BJ (cell line): ENCODE measurements around the gene NLE1. TPM values are rescaled to one million over a fixed set of nuclear protein-coding genes. Genes with fewer than 3 reads are reported as not detected.

Source experiments
- CTCF ChIA-PET: fragments of 350-600 bp; formaldehyde crosslinking; extraction: SDS; loops from one replicate; lab custom pipeline; 2021; ENCODE audit warnings: antibody characterized with exemption, inconsistent platforms; lab: Yijun Ruan, JAX
- POLR2A ChIA-PET: fragments of 300-600 bp; sonication (Branson Sonifier 250); formaldehyde crosslinking; extraction: SDS; loops from one replicate; lab custom pipeline; 2021; ENCODE audit warnings: antibody characterized with exemption; lab: Charles Lee
- DNase-seq: peaks from one replicate; pipeline ENCODE4 v3.0.0-alpha.2; 2011; ENCODE audit warnings: low read depth
- H3K27me3 ChIP-seq: 2 replicates; pipeline ENCODE4 v1.6.0; 2011; ENCODE audit warnings: low read length; ENCODE audit not compliant: control insufficient read depth, insufficient read depth
- H3K36me3 ChIP-seq: 2 replicates; pipeline ENCODE4 v1.5.1; 2011; ENCODE audit warnings: low read length; ENCODE audit not compliant: control insufficient read depth, insufficient read depth
- H3K4me3 ChIP-seq: 2 replicates; pipeline ENCODE4 v1.5.1; 2011; ENCODE audit warnings: low read depth, mild to moderate bottlenecking, control low read depth, low read length
- CTCF ChIP-seq: IDR thresholded peaks from 2 replicates; pipeline ENCODE4 v1.5.1; 2011; ENCODE audit warnings: low read depth, mild to moderate bottlenecking, control low read depth, inconsistent platforms, low read length, moderate library complexity; ENCODE audit not compliant: insufficient read depth
- polyA plus RNA-seq: library from polyadenylated mRNA; depleted of rRNA; stranded (reverse); fragments of >200 nt; gene quantifications from 2 replicates; pipeline ENCODE4 v1.2.3, GENCODE V29; 2011

NLE1 gene
- polyA plus RNA-seq, 1 experiment = 14.9 TPM

- no peak for TF ChIP-seq CTCF
- Histone ChIP-seq H3K27me3 (no peaks in the 10 kb centered on the region), H3K4me3 (no peak overlapping the region), H3K36me3 (peaks cover 11% of the 10 kb centered on the region)
- ChIA-PET POLR2A (no interaction called here), CTCF (interaction anchor here (1.8 to 3.2 kb wide), 3 partner anchors 9 to 17 kb away, joined by 4 to 13 read pairs (median 9); partner anchors contain the start of gene RAD51D)
- no peak for DNase-seq
Observed at GRCh38 chr17:35103271-35103670, 38.8 kb downstream of the NLE1 start.

DNA sequence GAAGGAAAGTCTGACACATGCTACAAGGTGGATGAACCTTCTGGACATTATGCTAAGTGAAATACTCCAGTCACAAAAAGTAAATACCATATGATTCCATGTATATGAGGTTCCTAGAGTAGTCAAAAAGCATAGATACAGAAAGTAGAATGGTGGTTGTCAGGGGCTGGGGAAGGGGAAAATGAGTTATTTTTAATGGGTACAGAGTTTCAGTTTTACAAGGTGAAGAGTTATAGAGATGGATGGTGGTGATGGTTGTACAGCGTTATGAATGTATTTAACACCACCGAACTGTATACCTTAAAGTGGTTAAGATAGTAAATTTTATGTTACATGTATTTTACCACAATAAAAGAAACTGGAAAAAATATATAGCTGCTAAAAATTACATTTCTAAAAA, 40.4 kb downstream of the NLE1 start:
- H3K36me3 ChIP-seq = peaks cover 10% of the 10 kb centered on the region
- DNase-seq = no peak
- H3K27me3 ChIP-seq = no peaks in the 10 kb centered on the region
- ChIA-PET POLR2A (no interaction called here), CTCF (interaction anchor here (1.6 to 3.2 kb wide), 3 partner anchors 7 to 18 kb away, joined by 4 to 13 read pairs (median 4); partner anchors contain the start of gene RAD51D)
- no peak overlapping the region for H3K4me3 ChIP-seq
- TF ChIP-seq CTCF = no peak

- ChIA-PET POLR2A (no interaction called here), CTCF (interaction anchor here (1.6 to 3.2 kb wide), 2 partner anchors 10 to 19 kb away, joined by 4 to 13 read pairs; partner anchors contain the start of gene RAD51D)
- no peak for DNase-seq
- TF ChIP-seq CTCF = no peak
- Histone ChIP-seq H3K4me3 (no peak overlapping the region), H3K36me3 (peaks cover 6% of the 10 kb centered on the region), H3K27me3 (no peaks in the 10 kb centered on the region)
Observed at GRCh38 chr17:35101036-35101435, 41.1 kb downstream of the NLE1 start.

DNA sequence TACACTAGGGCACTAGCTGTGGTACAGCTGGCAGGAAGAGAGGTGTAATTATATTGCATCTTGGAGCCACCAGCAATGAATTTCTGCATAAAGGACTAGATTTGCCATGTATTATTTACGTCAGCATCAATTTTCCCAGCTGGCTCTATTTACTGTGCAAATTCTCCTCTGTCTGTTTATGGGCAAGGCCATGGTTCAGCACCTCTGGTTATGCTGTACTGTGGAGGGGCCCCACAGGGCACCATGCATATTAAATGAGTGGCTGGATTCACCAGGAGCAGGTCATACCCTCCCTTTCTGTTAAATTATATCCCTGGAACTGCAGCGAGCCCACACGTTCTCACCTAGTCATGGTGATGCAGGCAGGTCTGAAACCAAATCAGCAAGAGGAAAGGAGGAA, 42.2 kb downstream of the NLE1 start:
- ChIA-PET POLR2A (no interaction called here), CTCF (interaction anchor here (1.6 to 1.8 kb wide), 2 partner anchors 9 to 10 kb away, joined by 4 to 7 read pairs; no protein-coding TSS in a partner anchor)
- no peak for TF ChIP-seq CTCF
- no peaks in the 10 kb centered on the region for H3K27me3 ChIP-seq
- no peak overlapping the region for H3K4me3 ChIP-seq
- no peak for DNase-seq
- peaks cover 5% of the 10 kb centered on the region; the same call in 1 of the 2 replicates for H3K36me3 ChIP-seq

GRCh38 chr17:35097776-35098175, 44.3 kb downstream of the NLE1 start:
- no peak for TF ChIP-seq CTCF
- POLR2A ChIA-PET = no interaction called here

More at GRCh38 chr17:35097776-35098175, 44.3 kb downstream of the NLE1 start:
- no peak for DNase-seq
- H3K4me3 ChIP-seq = no peak overlapping the region
- H3K36me3 ChIP-seq = peaks cover 5% of the 10 kb centered on the region; the same call in 1 of the 2 replicates
- CTCF ChIA-PET = interaction anchor here (1.0 to 2.3 kb wide), 2 partner anchors 11 to 22 kb away, joined by 3 to 6 read pairs; partner anchors contain the start of gene RAD51D
- no peaks in the 10 kb centered on the region for H3K27me3 ChIP-seq
